ENCODE data around the gene CHD9. TPM values are rescaled to one million over a fixed set of nuclear protein-coding genes. Genes with fewer than 3 reads are reported as not detected.

Gene CHD9
- total RNA-seq, 4 donors from 2014 or later = 46.8 to 85.5 (median 55.6) TPM

GRCh38 chr16:53090591-53091411 is 36.0 kb downstream of the CHD9 start:
- peak overlapping the region in 1 of 2 donors; percentile 33 for H3K4me3 ChIP-seq

GRCh38 chr16:53091466-53092211 is 36.8 kb downstream of the CHD9 start:
- peak; percentile 0 for ATAC-seq
- H3K4me3 ChIP-seq = no peak overlapping the region
- no peaks in the 10 kb centered on the region for H3K36me3 ChIP-seq
- 30 to 55% methylated on average over 5 to 7 of the region's 7 CpGs for WGBS, 2 donors (ENCODE audit: low coverage in 1 of 2)
- H3K9me3 ChIP-seq = no peaks in the 10 kb centered on the region
- H3K27me3 ChIP-seq = no peaks in the 10 kb centered on the region
- peak overlapping the region; percentile 73 to 93 (median 87) for H3K27ac ChIP-seq
- peaks cover 16 to 75% (median 37%) of the 10 kb centered on the region in 3 donors for H3K4me1 ChIP-seq
- TF ChIP-seq CTCF (IDR thresholded peaks at IDR 0.05) (no peak), POLR2AphosphoS5 (IDR thresholded peaks at IDR 0.05) (peak; percentile 55), POLR2A (IDR thresholded peaks at IDR 0.05) (no peak), EP300 (IDR thresholded peaks at IDR 0.05) (no peak)

More at GRCh38 chr16:53090591-53091411, 36.0 kb downstream of the CHD9 start:
- H3K27me3 ChIP-seq = no peaks in the 10 kb centered on the region
- H3K36me3 ChIP-seq = no peaks in the 10 kb centered on the region
- H3K27ac ChIP-seq = peak overlapping the region; percentile 81 to 93 (median 87)
- no peak for TF ChIP-seq CTCF (IDR thresholded peaks at IDR 0.05)
- TF ChIP-seq POLR2AphosphoS5 (IDR thresholded peaks at IDR 0.05) = peak; percentile 99
- ATAC-seq = peak; percentile 95
- H3K9me3 ChIP-seq = no peaks in the 10 kb centered on the region
- WGBS, 2 donors (ENCODE audit: low coverage in 1 of 2) = 8 to 23% methylated on average over 4 to 6 of the region's 13 CpGs
- H3K4me1 ChIP-seq = peaks cover 16 to 82% (median 40%) of the 10 kb centered on the region in 3 donors

DNA sequence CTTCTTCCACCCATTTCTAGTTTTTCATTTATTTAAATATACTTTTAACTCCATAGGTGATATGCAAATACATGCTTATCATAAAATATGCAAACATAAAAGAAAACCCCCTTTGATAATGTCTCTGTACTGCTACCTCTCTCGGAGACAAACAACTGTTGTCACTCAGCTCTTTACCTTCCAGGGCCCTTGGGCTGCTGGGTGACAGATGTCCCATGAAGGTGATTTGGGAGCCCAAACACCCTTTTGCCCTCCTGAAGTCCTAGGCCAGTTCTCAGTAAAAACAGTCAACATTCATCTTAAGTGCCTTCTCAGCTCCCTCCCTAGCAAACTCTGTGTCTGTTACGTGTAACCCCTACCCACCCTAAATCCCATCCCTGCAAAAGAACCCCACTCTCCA is 37.5 kb downstream of the CHD9 start:
- H3K27me3 ChIP-seq = no peaks in the 10 kb centered on the region
- H3K9me3 ChIP-seq = no peaks in the 10 kb centered on the region
- H3K4me1 ChIP-seq = peaks cover 16 to 71% (median 33%) of the 10 kb centered on the region in 3 donors
- peak overlapping the region in 3 of 4 donors; percentile 87 to 93 (median 87) for H3K27ac ChIP-seq
- no peak overlapping the region for H3K4me3 ChIP-seq
- TF ChIP-seq EP300 (IDR thresholded peaks at IDR 0.05) (no peak), CTCF (IDR thresholded peaks at IDR 0.05) (no peak), POLR2A (IDR thresholded peaks at IDR 0.05) (no peak), POLR2AphosphoS5 (IDR thresholded peaks at IDR 0.05) (no peak)
- WGBS, 2 donors (ENCODE audit: low coverage in 1 of 2) = 60 to 100% methylated on average over 1 of the region's 2 CpGs
- ATAC-seq = no peak
- no peaks in the 10 kb centered on the region for H3K36me3 ChIP-seq

DNA sequence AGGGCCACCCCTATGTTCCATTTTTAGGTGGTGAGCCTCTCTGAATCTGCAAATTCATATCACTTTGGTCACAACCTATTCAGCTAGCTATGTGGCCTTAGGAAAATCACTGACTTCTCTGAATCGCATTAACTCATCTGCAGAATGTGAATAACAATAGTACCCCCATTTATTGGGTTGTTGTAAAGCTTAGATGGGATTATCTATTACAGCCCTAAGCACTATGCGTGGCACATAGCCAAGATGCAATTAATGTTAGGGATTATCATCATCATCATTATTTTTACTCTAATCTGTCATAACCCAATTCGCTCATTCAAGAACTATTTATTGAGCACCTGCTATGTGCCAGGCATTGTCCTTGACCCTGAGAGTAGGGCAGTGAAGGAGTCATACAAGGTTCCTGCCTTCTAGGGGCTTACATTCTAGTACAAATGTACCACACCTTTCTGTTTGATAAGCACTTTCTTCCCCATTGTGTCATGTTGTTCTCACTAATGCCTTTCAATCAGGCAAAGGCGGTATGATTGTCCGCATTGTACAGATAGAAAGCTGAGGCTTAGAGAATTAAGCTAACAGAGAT is 38.5 kb downstream of the CHD9 start:
- H3K9me3 ChIP-seq = no peaks in the 10 kb centered on the region
- H3K4me3 ChIP-seq = no peak overlapping the region
- no peaks in the 10 kb centered on the region for H3K36me3 ChIP-seq
- H3K4me1 ChIP-seq = peaks cover 19 to 75% (median 38%) of the 10 kb centered on the region in 3 donors
- TF ChIP-seq CTCF (IDR thresholded peaks at IDR 0.05) (no peak), EP300 (IDR thresholded peaks at IDR 0.05) (no peak)
- ATAC-seq = no peak
- 79 to 95% methylated on average over 2 to 5 of the region's 5 CpGs for WGBS, 2 donors (ENCODE audit: low coverage in 1 of 2)
- H3K27me3 ChIP-seq = no peaks in the 10 kb centered on the region
- H3K27ac ChIP-seq = peak overlapping the region in 3 of 4 donors; percentile 48 to 73 (median 70)
